SU-DHL-6 (cell line): ENCODE data around the gene IQCH.

ENCODE experiments used
- H2AFZ ChIP-seq: fragments of 200-600 bp; sonication (generic); 2 replicates; pipeline ENCODE4 v1.6.1; 2014; ENCODE audit warnings: low read depth, mild to moderate bottlenecking, moderate library complexity, mixed read lengths, antibody characterized with exemption, low read length; ENCODE audit not compliant: severe bottlenecking
- H3F3A ChIP-seq: fragments of 200-600 bp; shearing (Covaris generic); 2 replicates; pipeline ENCODE4 v1.6.0; 2016; ENCODE audit warnings: antibody characterized with exemption, mild to moderate bottlenecking; ENCODE audit not compliant: insufficient read depth
- H3K27ac ChIP-seq: fragments of 200-600 bp; sonication (generic); 2 replicates; pipeline ENCODE4 v1.5.1; 2016; ENCODE audit warnings: low read depth, mild to moderate bottlenecking, low read length, moderate library complexity, mixed read lengths
- H3K27me3 ChIP-seq: fragments of 200-600 bp; sonication (generic), shearing (Covaris generic); 2 replicates; pipeline ENCODE4 v1.6.0; 2014; ENCODE audit warnings: mild to moderate bottlenecking, low read length
- H3K36me3 ChIP-seq: fragments of 200-600 bp; sonication (generic); 2 replicates; pipeline ENCODE4 v1.6.1; 2014; ENCODE audit warnings: mild to moderate bottlenecking, low read length, mixed read lengths
- H3K4me2 ChIP-seq: fragments of 300-600, 200-600 bp; shearing (Covaris generic), sonication (generic); 2 replicates; pipeline ENCODE4 v1.6.0; 2014; ENCODE audit warnings: low read length, low read depth, mild to moderate bottlenecking; ENCODE audit not compliant: poor library complexity, severe bottlenecking
- H3K4me3 ChIP-seq: fragments of 200-600 bp; sonication (generic); 2 replicates; pipeline ENCODE4 v1.5.1; 2014; ENCODE audit warnings: antibody characterized with exemption, low read length, mild to moderate bottlenecking, mixed read lengths; ENCODE audit not compliant: insufficient read depth, poor library complexity, severe bottlenecking
- H3K79me2 ChIP-seq: fragments of 200-600 bp; sonication (generic); 2 replicates; pipeline ENCODE4 v1.6.1; 2014; ENCODE audit warnings: mild to moderate bottlenecking, low read length, moderate library complexity; ENCODE audit not compliant: insufficient read depth
- H3K9ac ChIP-seq: fragments of 200-600 bp; sonication (generic); 2 replicates; pipeline ENCODE4 v1.7.0; 2014; ENCODE audit warnings: mild to moderate bottlenecking, low read length
- H3K9me2 ChIP-seq: fragments of 200-600 bp; sonication (generic); replicated peaks from 2 replicates; pipeline ENCODE4 v1.6.1; 2014; ENCODE audit warnings: low read length; ENCODE audit not compliant: insufficient read depth
- H3K9me3 ChIP-seq: fragments of 200-600 bp; sonication (generic); 2 replicates; pipeline ENCODE4 v1.6.1; 2014; ENCODE audit warnings: low read length, mixed read lengths; ENCODE audit not compliant: insufficient read depth
- H4K20me1 ChIP-seq: fragments of 200-600 bp; sonication (generic); 2 replicates; pipeline ENCODE4 v1.6.1; 2014; ENCODE audit warnings: low read depth, mild to moderate bottlenecking, antibody characterized with exemption, low read length, moderate library complexity, mixed read lengths
- EZH2phosphoT487 ChIP-seq: fragments of 200-600 bp; sonication (generic), shearing (Covaris generic); conservative IDR thresholded peaks from 2 replicates; pipeline ENCODE4 v1.6.1; 2018; ENCODE audit warnings: mild to moderate bottlenecking, antibody characterized with exemption, low read length, moderate library complexity, mixed read lengths
- TF ChIP-seq, protein P1 (sequence below): fragments of 200-600 bp; sonication (generic); IDR thresholded peaks from one replicate; pipeline ENCODE4 v1.5.1; 2017; ENCODE audit warnings: antibody characterized with exemption, mild to moderate bottlenecking, low read length, moderate library complexity; ENCODE audit not compliant: insufficient read depth, poor library complexity, severe bottlenecking

The IQCH gene

GRCh38 chr15:67383899-67384298, 129.3 kb downstream of the IQCH start:
- H3K36me3 ChIP-seq = no peaks in the 10 kb centered on the region
- no peaks in the 10 kb centered on the region for H3K27me3 ChIP-seq
- H3K9me3 ChIP-seq = no peaks in the 10 kb centered on the region
- no peaks in the 10 kb centered on the region for H3F3A ChIP-seq
- no peaks in the 10 kb centered on the region for H3K9me2 ChIP-seq
- H3K4me2 ChIP-seq = no peak overlapping the region
- no peak overlapping the region for H3K4me3 ChIP-seq
- TF ChIP-seq, protein P1, sequence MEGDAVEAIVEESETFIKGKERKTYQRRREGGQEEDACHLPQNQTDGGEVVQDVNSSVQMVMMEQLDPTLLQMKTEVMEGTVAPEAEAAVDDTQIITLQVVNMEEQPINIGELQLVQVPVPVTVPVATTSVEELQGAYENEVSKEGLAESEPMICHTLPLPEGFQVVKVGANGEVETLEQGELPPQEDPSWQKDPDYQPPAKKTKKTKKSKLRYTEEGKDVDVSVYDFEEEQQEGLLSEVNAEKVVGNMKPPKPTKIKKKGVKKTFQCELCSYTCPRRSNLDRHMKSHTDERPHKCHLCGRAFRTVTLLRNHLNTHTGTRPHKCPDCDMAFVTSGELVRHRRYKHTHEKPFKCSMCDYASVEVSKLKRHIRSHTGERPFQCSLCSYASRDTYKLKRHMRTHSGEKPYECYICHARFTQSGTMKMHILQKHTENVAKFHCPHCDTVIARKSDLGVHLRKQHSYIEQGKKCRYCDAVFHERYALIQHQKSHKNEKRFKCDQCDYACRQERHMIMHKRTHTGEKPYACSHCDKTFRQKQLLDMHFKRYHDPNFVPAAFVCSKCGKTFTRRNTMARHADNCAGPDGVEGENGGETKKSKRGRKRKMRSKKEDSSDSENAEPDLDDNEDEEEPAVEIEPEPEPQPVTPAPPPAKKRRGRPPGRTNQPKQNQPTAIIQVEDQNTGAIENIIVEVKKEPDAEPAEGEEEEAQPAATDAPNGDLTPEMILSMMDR = no peak
- TF ChIP-seq EZH2phosphoT487 = no peak
- no peaks in the 10 kb centered on the region for H4K20me1 ChIP-seq
- no peak overlapping the region for H2AFZ ChIP-seq
- H3K27ac ChIP-seq = no peak overlapping the region
- H3K9ac ChIP-seq = no peak overlapping the region
- no peaks in the 10 kb centered on the region for H3K79me2 ChIP-seq

GRCh38 chr15:67384761-67385160, 130.2 kb downstream of the IQCH start:
- H3K27me3 ChIP-seq = no peaks in the 10 kb centered on the region
- H3K9me2 ChIP-seq = no peaks in the 10 kb centered on the region
- H2AFZ ChIP-seq = no peak overlapping the region
- TF ChIP-seq, protein P1 = no peak
- TF ChIP-seq EZH2phosphoT487 = no peak
- no peaks in the 10 kb centered on the region for H3F3A ChIP-seq
- no peaks in the 10 kb centered on the region for H3K9me3 ChIP-seq
- no peaks in the 10 kb centered on the region for H4K20me1 ChIP-seq
- H3K79me2 ChIP-seq = no peaks in the 10 kb centered on the region
- H3K36me3 ChIP-seq = no peaks in the 10 kb centered on the region
- H3K27ac ChIP-seq = no peak overlapping the region
- H3K4me3 ChIP-seq = no peak overlapping the region
- no peak overlapping the region for H3K9ac ChIP-seq
- no peak overlapping the region for H3K4me2 ChIP-seq

GRCh38 chr15:67385971-67386370, 131.4 kb downstream of the IQCH start:
- Histone ChIP-seq H3K4me2 (no peak overlapping the region), H3K9me2 (no peaks in the 10 kb centered on the region), H3K4me3 (no peak overlapping the region), H4K20me1 (no peaks in the 10 kb centered on the region), H3K79me2 (no peaks in the 10 kb centered on the region), H2AFZ (no peak overlapping the region), H3K27ac (no peak overlapping the region), H3K9me3 (no peaks in the 10 kb centered on the region), H3F3A (no peaks in the 10 kb centered on the region), H3K27me3 (no peaks in the 10 kb centered on the region), H3K9ac (no peak overlapping the region), H3K36me3 (no peaks in the 10 kb centered on the region)
- TF ChIP-seq EZH2phosphoT487 = no peak

- Histone ChIP-seq H4K20me1 (no peaks in the 10 kb centered on the region), H3K27me3 (no peaks in the 10 kb centered on the region), H3K4me2 (no peak overlapping the region), H3K9me3 (no peaks in the 10 kb centered on the region), H3K27ac (no peak overlapping the region), H3K36me3 (no peaks in the 10 kb centered on the region), H3F3A (no peaks in the 10 kb centered on the region), H3K9ac (no peak overlapping the region), H2AFZ (no peak overlapping the region), H3K79me2 (no peaks in the 10 kb centered on the region), H3K4me3 (no peak overlapping the region), H3K9me2 (no peaks in the 10 kb centered on the region)
- TF ChIP-seq, protein P1 = no peak
- TF ChIP-seq EZH2phosphoT487 = no peak
Observed at GRCh38 chr15:67386947-67387346, 132.4 kb downstream of the IQCH start.
